ENCODE data around the gene MPC2. TPM values are rescaled to one million over a fixed set of nuclear protein-coding genes. Genes with fewer than 3 reads are reported as not detected.
A peak's percentile ranks its signal among the peaks of the same experiment; 100 is the strongest.

The MPC2 gene
- total and polyA plus RNA-seq, 2 of the 8 experiments (the other 6 are each of a cell fraction or from before 2014, with no cell fraction given): 18.6 to 40.9 TPM

- H3K23ac ChIP-seq (ENCODE audit: insufficient read length): no peak overlapping the region
- H2BK20ac ChIP-seq (ENCODE audit: low read length): no peak overlapping the region
- no peaks in the 10 kb centered on the region; a peak in 1 of 8 replicates for H3K36me3 ChIP-seq (ENCODE audit: control insufficient read depth in 2 of 4, insufficient read depth in 4 of 4, low read length in 3 of 4)
- H2BK12ac ChIP-seq (ENCODE audit: low read depth, low read length): no peak overlapping the region
- peaks cover 0 to under 1% (median 0%) of the 10 kb centered on the region in 4 experiments; a peak in 1 of 7 replicates for H3K4me1 ChIP-seq (replicated peaks in 1 of 4; ENCODE audit: control insufficient read depth in 3 of 4, insufficient read depth in 4 of 4, low read length in 3 of 4)
- no peak overlapping the region for H3K9ac ChIP-seq (replicated peaks in 1 of 4; ENCODE audit: extremely low read depth in 1 of 4, low read depth in 3 of 4, low read length in 3 of 4)
- no peak overlapping the region for H4K8ac ChIP-seq (ENCODE audit: extremely low read depth, insufficient read depth, low read length)
- H2BK120ac ChIP-seq (replicated peaks; ENCODE audit: low read depth, low read length): no peak overlapping the region
- no peaks in the 10 kb centered on the region for H3K79me1 ChIP-seq (ENCODE audit: low read depth, low read length)
- no peak overlapping the region for H4K91ac ChIP-seq (replicated peaks; ENCODE audit: insufficient read length, low read length)
- ChIA-PET CTCF (ENCODE audit: partially characterized antibody) (no interaction called here), POLR2A (ENCODE audit: partially characterized antibody) (interaction anchor here (0.6 kb wide), 1 partner anchor 133 kb away, joined by 4 read pairs; no protein-coding TSS in a partner anchor)
- H2AK5ac ChIP-seq (ENCODE audit: low read depth, low read length): 0 out of 2 replicates have a peak overlapping the region, but pooled peaks have one; percentile 18
- no peak overlapping the region for H3K4ac ChIP-seq (replicated peaks; ENCODE audit: insufficient read length, low read depth, low read length)
- no peak overlapping the region for H3K14ac ChIP-seq (ENCODE audit: insufficient read length)
- H3K23me2 ChIP-seq (ENCODE audit: low read depth, low read length): no peaks in the 10 kb centered on the region
- WGBS, 2 experiments (ENCODE audit: extremely low coverage in 1 of 2, insufficient coverage in 1 of 2, insufficient read length in 1 of 2, insufficient replicate concordance in 2 of 2, low coverage in 1 of 2, low lambda C conversion rate in 2 of 2, missing lambda C conversion rate in 1 of 2): 93% methylated on average over 2 of the region's 2 CpGs; no CpG with 5 or more reads in 1 of the 2 experiments
- H2BK5ac ChIP-seq (ENCODE audit: low read depth, low read length): no peak overlapping the region
- H3K9me3 ChIP-seq (ENCODE audit: insufficient read depth in 2 of 2, low read depth in 1 of 2, low read length in 1 of 2): peaks cover 13 to 17% of the 10 kb centered on the region in 2 experiments
- H3K18ac ChIP-seq (ENCODE audit: extremely low read depth, low read length): no peak overlapping the region
- H4K5ac ChIP-seq (ENCODE audit: insufficient read length, low read depth, low read length): no peak overlapping the region
- FAIRE-seq (no peak), DNase-seq (ENCODE audit: low read depth in 1 of 2, low spot score in 2 of 2) (no peak)
- H3K56ac ChIP-seq (replicated peaks; ENCODE audit: insufficient read length, low read depth, low read length): no peak overlapping the region
- H2AFZ ChIP-seq (ENCODE audit: low read length): no peak overlapping the region
- H4K20me1 ChIP-seq (replicated peaks in 1 of 2; ENCODE audit: control insufficient read depth in 1 of 2, insufficient read depth in 2 of 2, low read length in 2 of 2): no peaks in the 10 kb centered on the region
- no peak overlapping the region for H3K27ac ChIP-seq (ENCODE audit: low read depth, low read length)
- no peaks in the 10 kb centered on the region for H3K27me3 ChIP-seq (replicated peaks in 1 of 4; ENCODE audit: control insufficient read depth in 3 of 4, extremely low read depth in 1 of 4, insufficient read depth in 3 of 4, low read length in 3 of 4)
- H3K79me2 ChIP-seq (ENCODE audit: control insufficient read depth in 1 of 2, insufficient read depth in 2 of 2, low read length in 2 of 2): no peaks in the 10 kb centered on the region
- no peak overlapping the region for H2BK15ac ChIP-seq (ENCODE audit: low read length)
- no peak overlapping the region for H3K4me3 ChIP-seq (ENCODE audit: extremely low read depth in 1 of 4, insufficient read depth in 2 of 4, low read depth in 3 of 4, low read length in 4 of 4)
- no peak overlapping the region for H3K4me2 ChIP-seq (ENCODE audit: insufficient read depth in 1 of 2, low read depth in 2 of 2, low read length in 2 of 2)
- TF ChIP-seq HDAC6 (IDR thresholded peaks at IDR 0.05; ENCODE audit: low read depth, low read length): no peak
- no peak for TF ChIP-seq TEAD4 (IDR thresholded peaks at IDR 0.05; ENCODE audit: low read depth, low read length)
- no peak for TF ChIP-seq HDAC2 (IDR thresholded peaks at IDR 0.05; ENCODE audit: borderline replicate concordance in 1 of 2, low read depth in 2 of 2, low read length in 2 of 2)
- TF ChIP-seq SIX5 (IDR thresholded peaks at IDR 0.05; ENCODE audit: low read depth, low read length): no peak
- no peak for TF ChIP-seq POU5F1 (IDR thresholded peaks at IDR 0.05; ENCODE audit: low read depth, low read length)
- no peak for TF ChIP-seq NRF1 (IDR thresholded peaks at IDR 0.05; ENCODE audit: low read depth, low read length)
- TF ChIP-seq FOSL1 (IDR thresholded peaks at IDR 0.05; ENCODE audit: insufficient read depth, low read depth, low read length): no peak
- TF ChIP-seq JUN (IDR thresholded peaks at IDR 0.05; ENCODE audit: low read depth, low read length): no peak
- TF ChIP-seq POLR2A (IDR thresholded peaks at IDR 0.05; ENCODE audit: control extremely low read depth in 1 of 2, low read depth in 2 of 2, low read length in 2 of 2): no peak
- TF ChIP-seq TAF7 (optimal IDR thresholded peaks at IDR 0.05; ENCODE audit: borderline replicate concordance, low read depth, low read length): no peak
- TF ChIP-seq YY1 (IDR thresholded peaks at IDR 0.05; ENCODE audit: low read depth, low read length): no peak
- TF ChIP-seq TCF12 (IDR thresholded peaks at IDR 0.05; ENCODE audit: low read depth, low read length): no peak
- TF ChIP-seq BRCA1 (IDR thresholded peaks at IDR 0.05; ENCODE audit: low read depth, low read length): no peak
- no peak for TF ChIP-seq BACH1 (IDR thresholded peaks at IDR 0.05; ENCODE audit: low read length)
- TF ChIP-seq ASH2L (IDR thresholded peaks at IDR 0.05; ENCODE audit: low read length): no peak
- no peak for TF ChIP-seq CEBPB (IDR thresholded peaks at IDR 0.05; ENCODE audit: low read depth, low read length)
These were observed 26.3 kb downstream of the MPC2 start for GRCh38 chr1:167910530-167910929.
